Mesendoderm (in vitro differentiated cells): ENCODE data around the gene TMEM131.

ENCODE experiments used
- DNase-seq: peaks from one replicate; pipeline ENCODE4 v3.0.0; 2013
- H2AK5ac ChIP-seq: 2 replicates; pipeline ENCODE4 v1.6.1; 2013; ENCODE audit warnings: low read length, inconsistent platforms
- H2BK120ac ChIP-seq: 2 replicates; pipeline ENCODE4 v1.6.1; 2013; ENCODE audit warnings: low read depth, mild to moderate bottlenecking, low read length, moderate library complexity, mixed read lengths
- H2BK15ac ChIP-seq: replicated peaks from 2 replicates; pipeline ENCODE4 v1.6.1; 2013; ENCODE audit warnings: low read depth, mild to moderate bottlenecking, moderate library complexity
- H2BK5ac ChIP-seq: 2 replicates; pipeline ENCODE4 v1.6.1; 2013; ENCODE audit warnings: low read length, inconsistent platforms
- H3K18ac ChIP-seq: 2 replicates; pipeline ENCODE4 v1.6.1; 2013; ENCODE audit warnings: mild to moderate bottlenecking, low read length, mixed read lengths
- H3K23ac ChIP-seq: one replicate; pipeline ENCODE4 v1.6.1; 2013; ENCODE audit warnings: low read length
- H3K27ac ChIP-seq: 2 replicates; pipeline ENCODE4 v1.5.1; 2013; ENCODE audit warnings: low read depth, mild to moderate bottlenecking, inconsistent platforms, low read length, moderate library complexity
- H3K27me3 ChIP-seq: 2 replicates; pipeline ENCODE4 v1.6.1; 2013; ENCODE audit warnings: low read length, control low read depth, mild to moderate bottlenecking, inconsistent platforms; ENCODE audit not compliant: insufficient read depth, poor library complexity
- H3K36me3 ChIP-seq: 2 replicates; pipeline ENCODE4 v1.6.1; 2013; ENCODE audit warnings: low read length, inconsistent platforms; ENCODE audit not compliant: control insufficient read depth, insufficient read depth
- H3K4ac ChIP-seq: one replicate; pipeline ENCODE4 v1.6.1; 2013; ENCODE audit warnings: low read depth, mild to moderate bottlenecking, low read length, moderate library complexity
- H3K4me1 ChIP-seq: 2 replicates; pipeline ENCODE4 v1.6.1; 2013; ENCODE audit warnings: low read depth, low read length, inconsistent platforms; ENCODE audit not compliant: control insufficient read depth
- H3K4me2 ChIP-seq: 2 replicates; pipeline ENCODE4 v1.6.1; 2013; ENCODE audit warnings: low read length
- H3K4me3 ChIP-seq: 2 replicates; pipeline ENCODE4 v1.5.1; 2013; ENCODE audit warnings: mild to moderate bottlenecking, low read length
- H3K56ac ChIP-seq: one replicate; pipeline ENCODE4 v1.6.1; 2013; ENCODE audit warnings: low read length
- H3K79me1 ChIP-seq: 2 replicates; pipeline ENCODE4 v1.6.1; 2013; ENCODE audit warnings: low read length, inconsistent platforms
- H3K79me2 ChIP-seq: 2 replicates; pipeline ENCODE4 v1.6.1; 2013; ENCODE audit warnings: mild to moderate bottlenecking, low read length; ENCODE audit not compliant: control insufficient read depth, insufficient read depth
- H3K9ac ChIP-seq: 2 replicates; pipeline ENCODE4 v1.6.1; 2013; ENCODE audit warnings: low read length, inconsistent platforms
- H4K5ac ChIP-seq: one replicate; pipeline ENCODE4 v1.6.1; 2013; ENCODE audit warnings: low read length
- H4K8ac ChIP-seq: one replicate; pipeline ENCODE4 v1.6.1; 2013; ENCODE audit warnings: low read depth, mild to moderate bottlenecking, control low read depth, low read length, moderate library complexity
- WGBS: extraction: QIAGEN DNeasy Blood & Tissue Kit; methylation state at CpG from one replicate; pipeline ENCODE4 v1.1.7; 2013; ENCODE audit warnings: low lambda C conversion rate, missing lambda C conversion rate; ENCODE audit not compliant: insufficient coverage; ENCODE audit errors: extremely low coverage; 5-methylcytosine and 5-hydroxymethylcytosine counted together

TMEM131 gene

DNA sequence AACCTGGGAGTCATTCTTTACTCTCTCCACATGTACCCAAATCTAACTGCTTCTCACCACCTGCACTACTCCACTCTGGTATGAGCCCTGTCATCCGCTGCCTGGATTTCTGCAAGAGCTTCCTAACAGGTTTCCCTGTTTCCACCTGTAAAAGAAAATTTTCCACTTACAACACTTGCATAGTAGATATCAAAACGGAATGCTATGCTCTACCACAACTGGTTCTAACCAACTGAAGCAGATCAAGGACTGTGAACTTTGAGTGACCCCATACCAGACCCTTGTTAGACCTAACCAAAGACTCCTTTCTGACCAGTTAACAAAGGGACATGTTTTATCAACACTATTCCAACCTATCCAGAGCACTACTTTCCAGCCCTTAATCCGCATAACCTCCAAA is 3.8 kb upstream of the TMEM131 start:
- no peaks in the 10 kb centered on the region for H3K79me1 ChIP-seq
- 100% methylated on average over 1 of the region's 3 CpGs for WGBS
- H3K4me2 ChIP-seq: no peak overlapping the region
- no peaks in the 10 kb centered on the region for H3K27me3 ChIP-seq
- H3K56ac ChIP-seq: no peak overlapping the region
- H2BK15ac ChIP-seq: no peak overlapping the region
- H3K79me2 ChIP-seq: peaks cover 4% of the 10 kb centered on the region
- H3K36me3 ChIP-seq: no peaks in the 10 kb centered on the region
- H4K8ac ChIP-seq: no peak overlapping the region
- no peak overlapping the region for H3K18ac ChIP-seq
- H2BK5ac ChIP-seq: no peak overlapping the region
- DNase-seq: no peak
- H2BK120ac ChIP-seq: no peak overlapping the region
- no peak overlapping the region for H2AK5ac ChIP-seq
- peaks cover 2% of the 10 kb centered on the region for H3K4me1 ChIP-seq
- H4K5ac ChIP-seq: no peak overlapping the region
- no peak overlapping the region for H3K4ac ChIP-seq
- H3K4me3 ChIP-seq: no peak overlapping the region
- H3K23ac ChIP-seq: no peak overlapping the region
- H3K9ac ChIP-seq: no peak overlapping the region
- no peak overlapping the region for H3K27ac ChIP-seq

DNA sequence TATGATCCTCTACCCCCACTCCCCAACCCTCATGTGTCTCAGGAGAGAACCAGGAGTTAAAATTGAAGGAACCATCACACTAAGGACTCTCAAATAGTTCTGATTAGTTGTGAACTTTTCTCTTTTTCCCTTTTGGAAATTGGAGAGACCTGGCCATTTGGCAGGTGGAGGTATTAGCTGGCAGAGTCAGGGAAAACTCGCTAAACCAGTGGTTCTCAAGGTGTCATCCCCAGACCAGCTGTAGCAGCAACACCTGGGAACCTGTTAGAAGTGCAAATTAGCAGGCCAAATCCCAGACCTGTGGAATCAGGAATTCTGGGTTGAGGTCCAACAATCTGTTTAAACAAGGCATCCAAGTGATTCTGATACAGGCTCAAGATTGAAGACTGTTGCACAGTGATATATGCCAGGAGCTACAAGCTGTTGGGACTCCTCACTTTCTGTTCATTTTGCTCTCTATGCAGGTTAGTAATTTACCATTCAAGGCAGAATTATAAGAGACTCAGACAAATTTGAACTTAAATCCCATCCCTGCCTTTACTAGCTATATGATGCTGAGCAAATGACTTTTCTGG is 2.8 kb upstream of the TMEM131 start:
- Histone ChIP-seq H2AK5ac (no peak overlapping the region), H3K23ac (no peak overlapping the region), H2BK5ac (no peak overlapping the region), H3K27me3 (no peaks in the 10 kb centered on the region), H3K4me3 (no peak overlapping the region), H3K79me2 (peaks cover 13% of the 10 kb centered on the region), H2BK15ac (no peak overlapping the region), H3K9ac (no peak overlapping the region), H4K8ac (no peak overlapping the region), H3K79me1 (peaks cover 2% of the 10 kb centered on the region), H3K27ac (no peak overlapping the region), H3K4ac (no peak overlapping the region), H3K56ac (no peak overlapping the region), H3K4me1 (peaks cover 5% of the 10 kb centered on the region), H3K18ac (no peak overlapping the region), H3K4me2 (no peak overlapping the region), H2BK120ac (no peak overlapping the region), H4K5ac (no peak overlapping the region), H3K36me3 (no peaks in the 10 kb centered on the region)
- no CpG with 5 or more reads among the region's 1 CpG for WGBS
- DNase-seq: no peak

DNA sequence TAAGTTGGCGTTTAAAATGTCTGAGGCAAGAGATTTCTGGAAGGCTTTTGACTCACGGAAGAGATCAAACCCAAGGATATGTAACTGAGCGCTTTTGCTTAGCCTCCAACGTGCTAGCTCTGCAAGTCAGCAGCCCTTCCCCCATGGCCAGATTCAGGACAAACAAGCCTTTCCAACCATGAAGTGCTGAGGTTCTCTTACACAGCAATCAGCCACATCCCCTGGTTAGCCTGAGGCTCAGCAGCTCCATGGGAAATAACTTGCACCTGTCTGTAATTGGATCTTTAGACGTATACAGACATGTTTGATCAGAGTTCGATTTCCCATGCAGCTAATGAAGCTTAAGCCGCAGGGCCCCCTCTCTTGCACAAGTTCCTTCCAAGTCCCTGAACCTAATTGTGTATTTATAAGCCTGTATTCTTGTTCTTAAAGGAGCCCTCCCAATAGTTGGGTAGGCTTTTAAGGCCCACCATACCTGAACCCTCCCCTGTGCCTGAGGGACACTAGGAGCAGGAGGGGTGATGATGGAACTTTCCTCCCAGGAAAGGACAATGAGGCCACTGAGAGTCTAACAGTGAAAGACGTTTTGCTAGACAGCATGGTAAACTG is 2.1 kb upstream of the TMEM131 start:
- no peaks in the 10 kb centered on the region for H3K36me3 ChIP-seq
- H3K27ac ChIP-seq: no peak overlapping the region
- no peak overlapping the region for H2BK15ac ChIP-seq
- H3K4me2 ChIP-seq: no peak overlapping the region
- H3K23ac ChIP-seq: no peak overlapping the region
- H3K27me3 ChIP-seq: no peaks in the 10 kb centered on the region
- H3K56ac ChIP-seq: peak overlapping the region; percentile 1
- no peak overlapping the region for H3K9ac ChIP-seq
- no peak overlapping the region for H2AK5ac ChIP-seq
- H3K79me1 ChIP-seq: peaks cover 2% of the 10 kb centered on the region
- peaks cover 17% of the 10 kb centered on the region for H3K79me2 ChIP-seq
- no peak overlapping the region for H4K8ac ChIP-seq
- 100% methylated on average over 1 of the region's 8 CpGs for WGBS
- no peak overlapping the region for H3K4me3 ChIP-seq
- H2BK120ac ChIP-seq: no peak overlapping the region
- H3K4me1 ChIP-seq: peaks cover 5% of the 10 kb centered on the region
- DNase-seq: peak; percentile 29
- H2BK5ac ChIP-seq: no peak overlapping the region
- no peak overlapping the region for H4K5ac ChIP-seq
- no peak overlapping the region for H3K4ac ChIP-seq
- no peak overlapping the region for H3K18ac ChIP-seq

DNA sequence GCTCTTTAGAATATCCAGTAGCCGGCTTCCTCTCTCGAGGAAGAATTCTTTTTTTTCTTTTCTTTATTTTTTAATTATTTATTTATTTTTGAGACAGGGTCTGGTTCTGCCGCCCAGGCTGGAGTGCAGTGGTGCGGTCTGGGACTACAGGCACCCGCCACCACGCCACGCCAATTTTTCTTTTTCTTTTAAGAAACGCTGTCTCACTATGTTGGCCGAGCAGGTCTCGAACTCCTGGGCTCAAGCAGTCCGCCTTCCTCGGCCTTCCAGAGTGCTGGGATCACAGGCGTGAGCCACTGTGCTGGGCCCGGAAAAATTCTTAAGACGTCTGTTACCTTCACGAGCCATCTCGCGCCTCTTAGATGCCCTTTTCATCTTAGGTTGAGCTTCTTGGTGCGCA is 931 bp upstream of the TMEM131 start:
- H2BK15ac ChIP-seq: no peak overlapping the region
- no peak overlapping the region for H3K4me2 ChIP-seq
- no peak overlapping the region for H3K9ac ChIP-seq
- WGBS: no CpG with 5 or more reads among the region's 19 CpGs
- no peak overlapping the region for H3K27ac ChIP-seq
- H3K4me1 ChIP-seq: peaks cover 5% of the 10 kb centered on the region
- H2AK5ac ChIP-seq: no peak overlapping the region
- H3K27me3 ChIP-seq: no peaks in the 10 kb centered on the region
- H3K18ac ChIP-seq: peak overlapping the region; percentile 0
- H3K4ac ChIP-seq: peak overlapping the region; percentile 81
- H3K23ac ChIP-seq: no peak overlapping the region
- no peak overlapping the region for H2BK5ac ChIP-seq
- H3K36me3 ChIP-seq: no peaks in the 10 kb centered on the region
- peaks cover 22% of the 10 kb centered on the region for H3K79me2 ChIP-seq
- no peak overlapping the region for H4K8ac ChIP-seq
- H3K4me3 ChIP-seq: no peak overlapping the region
- H3K56ac ChIP-seq: peak overlapping the region; percentile 6
- H4K5ac ChIP-seq: no peak overlapping the region
- no peak overlapping the region for H2BK120ac ChIP-seq
- peaks cover 3% of the 10 kb centered on the region for H3K79me1 ChIP-seq
- DNase-seq: no peak

DNA sequence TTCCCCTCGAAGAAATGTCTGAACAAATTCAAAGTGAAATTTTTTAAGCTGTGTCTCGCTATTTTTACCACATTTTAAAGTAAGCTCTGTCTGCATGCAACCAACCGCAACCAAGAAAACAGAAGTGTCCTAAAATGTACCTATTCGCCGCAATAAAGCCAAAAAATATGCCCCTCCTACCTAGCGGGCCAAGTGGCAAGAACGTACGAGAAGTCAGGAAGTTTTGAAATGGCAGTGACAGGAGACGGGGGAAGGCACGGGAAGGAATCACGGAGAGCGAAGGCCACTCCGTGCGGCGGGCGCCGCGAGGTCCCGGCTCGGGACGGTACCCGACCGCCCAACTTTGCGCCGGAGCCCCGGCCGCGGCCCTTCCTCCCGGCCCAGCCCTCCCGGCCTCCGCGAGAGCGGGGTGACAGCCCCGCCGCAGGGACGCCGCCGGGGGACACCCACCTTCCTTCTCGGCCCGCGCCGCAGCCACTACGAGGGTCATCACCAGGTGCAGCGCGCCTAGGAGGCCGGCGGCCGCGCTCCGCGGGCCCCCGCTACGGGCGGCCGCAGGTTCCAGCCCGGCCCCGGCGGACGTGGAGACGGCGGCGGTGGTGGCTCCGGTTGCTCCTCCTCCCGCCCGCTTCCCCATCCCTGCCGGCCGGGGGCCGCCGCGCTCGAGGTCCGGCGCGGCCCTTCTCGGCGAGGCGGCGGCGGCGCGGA is 568 bp downstream of the TMEM131 start:
- no peak overlapping the region for H2BK120ac ChIP-seq
- no CpG with 5 or more reads among the region's 81 CpGs for WGBS
- H3K4me1 ChIP-seq: peaks cover 7% of the 10 kb centered on the region
- H4K5ac ChIP-seq: no peak overlapping the region
- peak overlapping the region; percentile 74 for H3K9ac ChIP-seq
- no peak overlapping the region for H4K8ac ChIP-seq
- H2AK5ac ChIP-seq: no peak overlapping the region
- H3K18ac ChIP-seq: peak overlapping the region; percentile 86
- peak overlapping the region; percentile 69 for H3K23ac ChIP-seq
- H3K27me3 ChIP-seq: no peaks in the 10 kb centered on the region
- peak; percentile 48 for DNase-seq
- H3K4me2 ChIP-seq: peak overlapping the region; percentile 27
- H2BK5ac ChIP-seq: peak overlapping the region; percentile 7
- peak overlapping the region; percentile 75 for H3K4me3 ChIP-seq
- H3K36me3 ChIP-seq: no peaks in the 10 kb centered on the region
- no peak overlapping the region for H2BK15ac ChIP-seq
- peaks cover 4% of the 10 kb centered on the region for H3K79me1 ChIP-seq
- H3K79me2 ChIP-seq: peaks cover 33% of the 10 kb centered on the region
- H3K27ac ChIP-seq: peak overlapping the region; percentile 99
- peak overlapping the region; percentile 56 for H3K4ac ChIP-seq
- peak overlapping the region; percentile 88 for H3K56ac ChIP-seq
